ENCODE measurements around the gene FGF12. TPM values are rescaled to one million over a fixed set of nuclear protein-coding genes. Genes with fewer than 3 reads are reported as not detected.
"Not testable (repeated sequence)": the region's sequence is repeated elsewhere in the genome, so short reads cannot be mapped to it uniquely, and the experiment has no call there.

Gene FGF12
- total RNA-seq, 1 donor from 2014 or later = 3.2 TPM

GRCh38 chr3:192750201-192750600 lies 22.9 kb upstream of the FGF12 start:
- no peak for DNase-seq
- no peaks in the 10 kb centered on the region for H3K27me3 ChIP-seq
- ATAC-seq = no peak
- no peak overlapping the region for H3K4me3 ChIP-seq
- TF ChIP-seq CTCF (IDR thresholded peaks at IDR 0.05) = no peak
- intact Hi-C loops (cut with DNase I) = no loop called here
- H3K9me3 ChIP-seq = no peaks in the 10 kb centered on the region
- H3K36me3 ChIP-seq = no peaks in the 10 kb centered on the region
- no peaks in the 10 kb centered on the region for H3K4me1 ChIP-seq
- H3K27ac ChIP-seq = no peak overlapping the region

GRCh38 chr3:192747746-192748145 lies 20.4 kb upstream of the FGF12 start:
- Histone ChIP-seq H3K4me1 (no peaks in the 10 kb centered on the region), H3K9me3 (no peaks in the 10 kb centered on the region), H3K36me3 (no peaks in the 10 kb centered on the region), H3K27me3 (no peaks in the 10 kb centered on the region), H3K27ac (no peak overlapping the region), H3K4me3 (no peak overlapping the region)
- no peak for TF ChIP-seq CTCF (IDR thresholded peaks at IDR 0.05)
- intact Hi-C loops (cut with DNase I) = no loop called here
- DNase-seq (no peak), ATAC-seq (no peak)

GRCh38 chr3:192747145-192747544 lies 19.8 kb upstream of the FGF12 start:
- H3K27me3 ChIP-seq = no peaks in the 10 kb centered on the region
- H3K4me1 ChIP-seq = no peaks in the 10 kb centered on the region
- no peak overlapping the region for H3K27ac ChIP-seq
- H3K4me3 ChIP-seq = no peak overlapping the region
- DNase-seq = no peak
- TF ChIP-seq CTCF (IDR thresholded peaks at IDR 0.05) = no peak
- no peaks in the 10 kb centered on the region for H3K36me3 ChIP-seq
- intact Hi-C loops (cut with DNase I) = no loop called here
- ATAC-seq = no peak
- H3K9me3 ChIP-seq = no peaks in the 10 kb centered on the region

- ATAC-seq = no peak
- H3K27me3 ChIP-seq = no peaks in the 10 kb centered on the region
- H3K27ac ChIP-seq = no peak overlapping the region
- no peak overlapping the region for H3K4me3 ChIP-seq
- H3K4me1 ChIP-seq = no peaks in the 10 kb centered on the region
- DNase-seq = no peak
- TF ChIP-seq CTCF (IDR thresholded peaks at IDR 0.05) = no peak
- H3K9me3 ChIP-seq = no peaks in the 10 kb centered on the region
- no peaks in the 10 kb centered on the region for H3K36me3 ChIP-seq
- intact Hi-C loops (cut with DNase I) = no loop called here
Measured at GRCh38 chr3:192745150-192745549, 17.8 kb upstream of the FGF12 start.

GRCh38 chr3:192744604-192745003 lies 17.3 kb upstream of the FGF12 start:
- H3K36me3 ChIP-seq; H3K27ac ChIP-seq; H3K9me3 ChIP-seq; H3K27me3 ChIP-seq; H3K4me3 ChIP-seq; DNase-seq; intact Hi-C loops (cut with DNase I); ATAC-seq; H3K4me1 ChIP-seq: not testable (repeated sequence)

- intact Hi-C loops (cut with DNase I) = no loop called here
- ATAC-seq = no peak
- TF ChIP-seq CTCF (IDR thresholded peaks at IDR 0.05) = no peak
Measured at GRCh38 chr3:192737506-192737905, 10.2 kb upstream of the FGF12 start.

More at GRCh38 chr3:192737506-192737905, 10.2 kb upstream of the FGF12 start:
- Histone ChIP-seq H3K4me3 (no peak overlapping the region), H3K27ac (no peak overlapping the region), H3K4me1 (no peaks in the 10 kb centered on the region), H3K36me3 (no peaks in the 10 kb centered on the region), H3K27me3 (no peaks in the 10 kb centered on the region), H3K9me3 (no peaks in the 10 kb centered on the region)
- DNase-seq = no peak
